ENCODE data around the gene ASXL2.

DNA sequence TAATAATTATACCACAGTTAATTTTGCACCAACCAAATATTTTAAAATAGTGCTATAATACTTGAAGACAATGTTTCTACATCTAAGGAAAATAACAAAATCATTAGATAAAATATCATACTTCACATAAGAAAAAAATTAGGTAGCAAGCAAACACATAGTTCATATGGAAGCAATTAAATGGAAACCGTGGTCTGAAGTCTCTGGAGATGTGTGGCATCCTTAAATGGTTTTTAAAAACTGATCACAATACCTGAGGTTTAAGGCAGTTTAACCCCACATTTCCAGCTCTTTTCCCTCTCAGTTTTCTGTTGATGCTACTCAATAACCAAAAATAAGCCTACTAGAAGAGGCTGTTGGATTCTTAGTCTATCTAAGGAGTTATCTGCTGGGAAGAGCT is 71.3 kb downstream of the ASXL2 start:
- TF ChIP-seq FOXM1 (IDR thresholded peaks at IDR 0.05; ENCODE audit: borderline replicate concordance): no peak
- TF ChIP-seq ARNT (IDR thresholded peaks at IDR 0.05): no peak
- no peak for TF ChIP-seq ELF4 (IDR thresholded peaks at IDR 0.05)
- no peak for TF ChIP-seq FOXA1 (IDR thresholded peaks at IDR 0.05)
- TF ChIP-seq BHLHE40 (IDR thresholded peaks at IDR 0.05; ENCODE audit: borderline replicate concordance): no peak
- no peak for TF ChIP-seq SP1 (IDR thresholded peaks at IDR 0.05)
- TF ChIP-seq FOXK2 (IDR thresholded peaks at IDR 0.05): no peak
- no peak for TF ChIP-seq NFRKB (IDR thresholded peaks at IDR 0.05)
- TF ChIP-seq HDGF (IDR thresholded peaks at IDR 0.05; ENCODE audit: borderline replicate concordance): no peak
- no peak for TF ChIP-seq TARDBP (IDR thresholded peaks at IDR 0.05)
- TF ChIP-seq L3MBTL2 (conservative IDR thresholded peaks at IDR 0.05): no peak
- no peak for TF ChIP-seq ZNF384 (IDR thresholded peaks at IDR 0.05)
- no peak for TF ChIP-seq CTBP1 (IDR thresholded peaks at IDR 0.05; ENCODE audit: borderline replicate concordance)
- TF ChIP-seq, protein P1, sequence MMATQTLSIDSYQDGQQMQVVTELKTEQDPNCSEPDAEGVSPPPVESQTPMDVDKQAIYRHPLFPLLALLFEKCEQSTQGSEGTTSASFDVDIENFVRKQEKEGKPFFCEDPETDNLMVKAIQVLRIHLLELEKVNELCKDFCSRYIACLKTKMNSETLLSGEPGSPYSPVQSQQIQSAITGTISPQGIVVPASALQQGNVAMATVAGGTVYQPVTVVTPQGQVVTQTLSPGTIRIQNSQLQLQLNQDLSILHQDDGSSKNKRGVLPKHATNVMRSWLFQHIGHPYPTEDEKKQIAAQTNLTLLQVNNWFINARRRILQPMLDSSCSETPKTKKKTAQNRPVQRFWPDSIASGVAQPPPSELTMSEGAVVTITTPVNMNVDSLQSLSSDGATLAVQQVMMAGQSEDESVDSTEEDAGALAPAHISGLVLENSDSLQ (IDR thresholded peaks at IDR 0.05): no peak
